ENCODE data around the gene CRKL. TPM values are rescaled to one million over a fixed set of nuclear protein-coding genes. Genes with fewer than 3 reads are reported as not detected.

Gene CRKL
- total RNA-seq, 1 donor from 2014 or later = 91.0 TPM

DNA sequence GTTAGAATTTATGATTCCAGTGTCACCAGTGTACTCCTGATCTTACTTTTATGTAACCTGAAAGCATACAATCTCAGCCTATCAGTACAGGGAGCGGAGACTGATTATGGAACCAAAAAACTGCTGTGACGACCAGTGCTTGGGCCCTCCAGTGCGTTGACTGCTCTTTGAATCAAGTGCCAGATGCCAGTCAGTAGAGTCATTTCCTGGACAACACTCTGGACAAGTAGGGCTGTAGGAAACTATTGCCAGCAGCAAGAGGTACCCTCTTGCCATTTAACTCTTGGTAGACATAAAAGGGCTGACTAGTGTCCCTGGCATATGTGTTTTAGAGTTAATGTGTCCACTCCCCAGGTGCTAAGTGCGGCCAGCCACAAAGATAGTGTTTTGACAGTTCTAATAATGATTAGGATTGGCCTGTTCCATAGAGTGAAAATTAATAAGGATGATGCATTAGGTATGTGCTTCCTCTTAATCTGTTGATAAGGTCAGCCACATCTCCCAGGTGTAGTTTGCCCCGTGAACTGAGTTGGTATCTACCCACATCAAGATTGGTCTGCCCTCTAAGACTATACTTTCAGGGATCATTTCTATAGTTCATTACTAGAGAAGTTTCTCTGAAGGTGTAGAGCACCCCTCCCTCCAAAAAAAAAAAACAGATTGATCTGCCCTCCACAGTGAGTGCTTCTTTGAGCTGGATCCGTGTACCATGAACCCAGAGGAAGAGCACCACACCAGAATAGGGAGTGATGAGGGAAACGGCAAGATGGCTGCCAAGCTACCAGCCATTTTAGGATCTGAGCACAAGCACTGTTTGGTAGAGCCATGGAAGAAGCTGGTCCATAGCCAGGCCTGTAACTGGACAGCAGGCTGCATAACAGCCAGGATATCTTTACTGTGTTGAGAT is 29.1 kb downstream of the CRKL start:
- Histone ChIP-seq H3K4me1 (no peaks in the 10 kb centered on the region), H3K36me3 (no peaks in the 10 kb centered on the region), H3K27ac (no peak overlapping the region), H3K4me2 (no peak overlapping the region), H3K9me3 (ENCODE audit: low read depth) (no peaks in the 10 kb centered on the region), H3K27me3 (no peaks in the 10 kb centered on the region), H3K79me2 (ENCODE audit: low read depth) (peaks cover 100% of the 10 kb centered on the region), H2AFZ (replicated peaks) (no peak overlapping the region), H4K20me1 (ENCODE audit: low read depth) (peaks cover 99% of the 10 kb centered on the region), H3K9ac (no peak overlapping the region), H3K4me3 (no peak overlapping the region), H3F3A (ENCODE audit: low read depth) (peaks cover 19% of the 10 kb centered on the region)
- no peaks in the 10 kb centered on the region for H3K27me3 Mint-ChIP-seq (ENCODE audit: insufficient read depth, low read depth)
- no peak overlapping the region for H3K27ac Mint-ChIP-seq
- H3K9me3 Mint-ChIP-seq = no peaks in the 10 kb centered on the region
- DNase-seq (ENCODE audit: low spot score) = no peak
- peaks cover 39% of the 10 kb centered on the region for H3K36me3 Mint-ChIP-seq
- H3K4me1 Mint-ChIP-seq = peaks cover 10% of the 10 kb centered on the region
- no peak overlapping the region for H3K4me3 Mint-ChIP-seq
- TF ChIP-seq EZH2 (IDR thresholded peaks at IDR 0.05) (no peak), EZH2phosphoT487 (IDR thresholded peaks at IDR 0.05) (no peak)
- TF ChIP-seq, protein P1, sequence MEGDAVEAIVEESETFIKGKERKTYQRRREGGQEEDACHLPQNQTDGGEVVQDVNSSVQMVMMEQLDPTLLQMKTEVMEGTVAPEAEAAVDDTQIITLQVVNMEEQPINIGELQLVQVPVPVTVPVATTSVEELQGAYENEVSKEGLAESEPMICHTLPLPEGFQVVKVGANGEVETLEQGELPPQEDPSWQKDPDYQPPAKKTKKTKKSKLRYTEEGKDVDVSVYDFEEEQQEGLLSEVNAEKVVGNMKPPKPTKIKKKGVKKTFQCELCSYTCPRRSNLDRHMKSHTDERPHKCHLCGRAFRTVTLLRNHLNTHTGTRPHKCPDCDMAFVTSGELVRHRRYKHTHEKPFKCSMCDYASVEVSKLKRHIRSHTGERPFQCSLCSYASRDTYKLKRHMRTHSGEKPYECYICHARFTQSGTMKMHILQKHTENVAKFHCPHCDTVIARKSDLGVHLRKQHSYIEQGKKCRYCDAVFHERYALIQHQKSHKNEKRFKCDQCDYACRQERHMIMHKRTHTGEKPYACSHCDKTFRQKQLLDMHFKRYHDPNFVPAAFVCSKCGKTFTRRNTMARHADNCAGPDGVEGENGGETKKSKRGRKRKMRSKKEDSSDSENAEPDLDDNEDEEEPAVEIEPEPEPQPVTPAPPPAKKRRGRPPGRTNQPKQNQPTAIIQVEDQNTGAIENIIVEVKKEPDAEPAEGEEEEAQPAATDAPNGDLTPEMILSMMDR (IDR thresholded peaks at IDR 0.05) = no peak

DNA sequence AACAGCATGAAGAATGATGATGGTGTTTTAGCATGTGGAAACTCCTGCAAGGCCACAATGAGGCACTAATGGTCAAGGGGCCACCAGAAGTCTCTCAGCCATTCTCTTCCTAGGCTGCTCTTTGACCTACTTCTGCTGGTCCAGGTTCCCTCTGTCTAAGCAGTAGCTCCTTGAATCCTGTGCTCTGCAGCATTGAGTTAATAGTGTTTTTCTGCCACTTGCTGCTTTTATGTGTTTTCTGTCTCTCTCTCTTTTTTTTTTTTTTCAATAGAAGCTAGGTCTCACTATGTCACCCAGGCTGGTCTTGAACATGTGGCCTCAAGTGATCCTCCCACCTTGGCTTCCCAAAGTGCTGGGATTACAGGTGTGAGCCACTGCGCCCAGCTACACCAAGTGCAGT is 29.8 kb downstream of the CRKL start:
- Mint-ChIP-seq H3K27ac (no peak overlapping the region), H3K4me3 (no peak overlapping the region), H3K4me1 (peaks cover 10% of the 10 kb centered on the region), H3K9me3 (no peaks in the 10 kb centered on the region), H3K36me3 (peaks cover 38% of the 10 kb centered on the region), H3K27me3 (ENCODE audit: insufficient read depth, low read depth) (no peaks in the 10 kb centered on the region)
- Histone ChIP-seq H3K27ac (no peak overlapping the region), H3F3A (ENCODE audit: low read depth) (peaks cover 26% of the 10 kb centered on the region), H3K36me3 (no peaks in the 10 kb centered on the region), H3K4me2 (no peak overlapping the region), H2AFZ (replicated peaks) (no peak overlapping the region), H3K4me1 (no peaks in the 10 kb centered on the region), H3K9me3 (ENCODE audit: low read depth) (no peaks in the 10 kb centered on the region), H3K4me3 (no peak overlapping the region), H3K27me3 (no peaks in the 10 kb centered on the region), H3K79me2 (ENCODE audit: low read depth) (peaks cover 100% of the 10 kb centered on the region), H3K9ac (no peak overlapping the region), H4K20me1 (ENCODE audit: low read depth) (peaks cover 100% of the 10 kb centered on the region)
- DNase-seq (ENCODE audit: low spot score) = no peak
- TF ChIP-seq EZH2 (IDR thresholded peaks at IDR 0.05) (no peak), EZH2phosphoT487 (IDR thresholded peaks at IDR 0.05) (no peak)
- TF ChIP-seq, protein P1 (IDR thresholded peaks at IDR 0.05) = no peak

DNA sequence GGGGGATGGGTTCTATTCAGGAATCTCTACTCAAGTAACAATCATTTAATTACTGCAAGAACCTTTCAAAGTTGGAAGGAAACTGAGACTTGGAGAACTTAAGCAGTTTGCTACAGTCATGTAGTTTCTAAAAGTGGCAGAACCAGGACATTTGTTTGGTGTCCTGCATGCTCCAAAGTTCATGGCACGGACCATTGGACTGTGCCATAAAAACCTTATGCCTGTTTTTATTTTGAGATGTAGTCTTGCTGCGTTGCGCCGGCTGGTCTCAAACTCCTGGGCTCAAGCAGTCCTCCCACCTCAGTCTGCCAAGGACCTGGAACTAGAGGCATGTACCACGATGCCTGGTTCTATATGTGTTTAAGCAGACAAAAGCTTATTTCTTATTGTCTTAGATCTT is 31.2 kb downstream of the CRKL start:
- Mint-ChIP-seq H3K36me3 (peaks cover 34% of the 10 kb centered on the region), H3K4me3 (no peak overlapping the region), H3K4me1 (peaks cover 10% of the 10 kb centered on the region), H3K27me3 (ENCODE audit: insufficient read depth, low read depth) (no peaks in the 10 kb centered on the region), H3K9me3 (no peaks in the 10 kb centered on the region), H3K27ac (no peak overlapping the region)
- peaks cover 100% of the 10 kb centered on the region for H4K20me1 ChIP-seq (ENCODE audit: low read depth)
- no peaks in the 10 kb centered on the region for H3K9me3 ChIP-seq (ENCODE audit: low read depth)
- peaks cover 24% of the 10 kb centered on the region for H3F3A ChIP-seq (ENCODE audit: low read depth)
- no peaks in the 10 kb centered on the region for H3K4me1 ChIP-seq
- no peak overlapping the region for H3K9ac ChIP-seq
- no peak overlapping the region for H3K4me2 ChIP-seq
- peaks cover 95% of the 10 kb centered on the region for H3K79me2 ChIP-seq (ENCODE audit: low read depth)
- H3K4me3 ChIP-seq = no peak overlapping the region
- no peak overlapping the region for H2AFZ ChIP-seq (replicated peaks)
- no peaks in the 10 kb centered on the region for H3K27me3 ChIP-seq
- no peaks in the 10 kb centered on the region for H3K36me3 ChIP-seq
- TF ChIP-seq, protein P1 (IDR thresholded peaks at IDR 0.05) = no peak
- TF ChIP-seq EZH2phosphoT487 (IDR thresholded peaks at IDR 0.05) (no peak), EZH2 (IDR thresholded peaks at IDR 0.05) (no peak)
- DNase-seq (ENCODE audit: low spot score) = no peak
- H3K27ac ChIP-seq = no peak overlapping the region

All from neural progenitor cell (in vitro differentiated cells).